HG03442 (cell line): ENCODE data around the gene WNK2.
"Not testable (repeated sequence)": the region's sequence is repeated elsewhere in the genome, so short reads cannot be mapped to it uniquely, and the experiment has no call there.

ENCODE experiments used
- ATAC-seq: cut with Tn5 transposase; IDR thresholded peaks from one replicate; pipeline ENCODE4 v1.9.1; 2021; ENCODE audit warnings: mild to moderate bottlenecking, moderate library complexity; ENCODE audit not compliant: unreplicated experiment

Gene WNK2

GRCh38 chr9:93321220-93321610 is 137.3 kb downstream of the WNK2 start:
- no peak for ATAC-seq

DNA sequence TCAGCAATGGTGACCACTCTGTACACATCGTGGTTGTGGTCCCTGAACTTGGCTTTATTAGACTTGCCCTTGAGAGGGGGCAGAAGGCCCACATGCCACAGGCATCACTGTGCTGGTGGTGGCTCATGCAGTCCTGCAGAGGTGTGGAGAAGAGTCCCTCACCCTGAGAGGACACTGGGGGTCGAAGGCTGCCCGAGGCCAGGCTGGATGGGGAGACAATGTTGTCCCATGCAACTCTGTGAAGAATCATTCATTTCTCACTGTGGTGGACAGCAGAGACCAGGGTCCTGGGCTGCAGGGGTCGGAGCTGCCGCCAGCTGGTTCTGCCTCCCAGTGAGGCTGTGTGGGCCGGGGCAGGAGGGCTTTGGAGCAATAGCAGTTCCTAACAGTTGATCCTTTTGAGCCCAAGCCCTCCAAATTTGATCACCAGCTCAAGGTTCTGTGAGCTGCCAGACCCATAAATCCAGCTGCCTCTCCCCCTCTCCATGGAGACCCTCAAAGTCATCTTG is 139.6 kb downstream of the WNK2 start:
- ATAC-seq, result not testable (repeated sequence)

- no peak for ATAC-seq
These were observed 140.4 kb downstream of the WNK2 start for GRCh38 chr9:93324191-93324834.

GRCh38 chr9:93325307-93326035 is 141.5 kb downstream of the WNK2 start:
- no peak for ATAC-seq

DNA sequence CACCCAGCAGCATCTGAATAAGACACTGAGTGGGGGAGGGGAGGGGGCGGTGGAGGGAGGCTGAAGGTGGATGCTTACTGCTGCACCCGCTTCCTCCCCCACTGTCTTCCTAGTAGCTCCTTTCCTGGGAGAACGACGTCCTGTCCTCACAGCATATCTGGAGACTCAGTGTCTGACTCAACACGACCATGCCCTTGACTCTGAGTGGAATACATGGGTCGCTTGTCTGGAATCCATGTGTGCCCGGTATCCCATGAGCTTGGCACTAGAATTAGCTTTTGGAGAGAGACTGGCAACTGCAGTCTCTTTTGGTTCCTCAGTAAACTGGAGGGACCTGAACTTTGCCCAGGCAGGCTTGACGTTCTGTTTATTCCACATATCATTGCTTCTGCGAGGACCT is 142.1 kb downstream of the WNK2 start:
- no peak for ATAC-seq

- ATAC-seq, result no peak
These were observed 142.7 kb downstream of the WNK2 start for GRCh38 chr9:93326654-93327053.

DNA sequence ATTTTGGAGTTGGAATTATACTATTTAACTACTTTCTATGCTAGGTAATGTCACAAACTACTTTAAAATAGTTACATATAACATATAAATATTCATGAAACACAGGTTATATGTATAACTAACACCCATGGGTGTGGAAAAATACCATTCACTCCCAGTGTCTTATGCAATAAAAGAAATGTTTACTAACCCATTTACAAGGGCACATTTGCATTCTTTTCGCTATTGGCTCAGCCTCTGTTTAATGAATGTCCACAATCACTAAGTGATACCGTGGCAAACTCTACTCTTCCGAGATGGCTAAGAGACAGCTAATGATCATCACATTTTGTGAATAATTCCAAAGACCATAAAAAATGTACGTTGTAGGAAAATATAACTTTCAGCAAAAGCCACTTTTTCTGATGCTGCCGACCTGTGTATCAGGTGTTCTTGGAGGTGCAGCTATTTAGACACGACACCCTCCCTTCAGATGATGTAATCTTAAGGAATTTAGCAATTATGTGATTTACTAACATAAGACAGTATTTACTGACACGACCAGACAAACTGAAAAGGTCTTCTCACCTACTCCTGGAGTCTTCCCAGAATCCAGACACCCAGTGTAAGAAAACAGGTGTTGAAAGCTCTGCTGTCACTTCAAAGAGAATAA is 145.8 kb downstream of the WNK2 start:
- no peak for ATAC-seq

GRCh38 chr9:93332317-93332716 is 148.4 kb downstream of the WNK2 start:
- no peak for ATAC-seq

DNA sequence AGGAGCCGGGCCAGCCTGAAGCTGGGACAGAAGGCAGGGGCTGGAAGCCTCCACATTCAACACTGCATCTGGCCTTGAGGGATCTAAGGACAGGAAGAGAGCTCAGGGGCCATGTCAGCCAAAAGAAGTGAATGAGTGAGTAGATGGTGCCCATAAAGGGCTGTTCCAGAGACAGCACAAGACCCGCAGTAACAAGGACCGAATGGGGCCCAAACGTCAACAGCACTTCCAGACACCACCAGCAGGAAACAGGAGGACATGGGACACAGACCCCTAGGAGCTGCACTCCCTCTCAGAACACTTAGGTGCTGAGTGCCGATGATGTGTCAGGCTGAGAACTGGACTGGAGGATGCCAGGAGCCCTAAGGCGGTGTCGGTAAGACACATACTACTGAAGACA is 152.8 kb downstream of the WNK2 start:
- ATAC-seq, result no peak

- ATAC-seq, result not testable (repeated sequence)
These were observed 154.3 kb downstream of the WNK2 start for GRCh38 chr9:93338196-93338595.

DNA sequence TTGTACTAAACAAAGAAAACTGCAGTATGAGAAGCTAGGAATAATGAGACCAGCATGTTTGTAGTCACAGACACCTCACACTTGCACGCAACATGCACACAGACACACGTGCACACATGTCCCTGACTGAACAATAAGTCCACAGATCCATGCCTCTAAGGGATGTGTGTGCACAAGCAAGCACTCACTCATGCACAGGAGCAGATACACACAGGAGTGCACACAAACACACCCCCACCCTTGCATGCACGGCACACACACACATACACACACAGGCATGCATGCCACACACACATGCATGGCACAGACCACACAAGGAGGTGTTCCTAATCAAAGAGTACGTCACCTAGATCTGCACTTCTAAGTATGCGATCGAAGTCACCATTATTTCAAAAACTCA is 156.2 kb downstream of the WNK2 start:
- ATAC-seq, result no peak

- not testable (repeated sequence) for ATAC-seq
These were observed 157.9 kb downstream of the WNK2 start for GRCh38 chr9:93341820-93342219.

DNA sequence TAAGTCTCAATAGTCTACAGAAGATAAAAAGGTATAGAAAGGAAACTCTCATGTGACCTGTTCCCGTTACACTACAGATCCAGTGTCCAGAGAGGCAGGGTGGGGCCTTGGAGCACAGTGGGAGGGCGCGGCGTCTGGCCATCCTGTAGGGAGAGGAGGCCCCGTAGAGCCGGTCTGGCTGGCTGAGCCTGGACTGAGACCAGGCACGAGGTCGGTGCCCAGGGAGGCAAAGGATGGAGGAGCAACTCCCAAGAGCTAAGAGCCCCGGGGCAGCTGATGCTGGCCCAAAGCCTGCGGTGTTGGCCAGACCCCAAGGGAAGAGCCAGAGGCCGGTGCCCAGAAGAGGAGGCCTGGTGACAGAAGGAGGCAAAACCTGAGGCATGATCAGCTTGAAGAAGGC is 158.5 kb downstream of the WNK2 start:
- ATAC-seq, result not testable (repeated sequence)

DNA sequence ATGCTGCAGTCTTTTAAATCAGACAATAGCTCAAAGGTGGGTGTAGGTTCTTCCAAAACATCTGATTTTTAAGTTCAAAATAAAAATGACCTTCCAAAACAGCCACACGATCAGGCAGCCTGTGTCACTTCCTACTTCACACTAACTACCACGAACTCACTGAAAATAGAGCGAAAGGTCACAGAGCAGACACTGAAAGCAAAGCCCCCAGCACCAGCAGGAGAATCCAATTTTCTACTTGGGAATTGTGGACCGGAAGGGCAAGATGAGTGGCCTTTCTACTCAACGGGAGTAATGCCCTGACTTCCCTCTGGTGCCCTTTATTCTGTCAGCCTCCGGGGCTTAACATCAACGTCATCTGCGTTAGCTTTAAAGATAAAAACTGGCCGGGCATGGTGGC is 159.7 kb downstream of the WNK2 start:
- ATAC-seq, result no peak

DNA sequence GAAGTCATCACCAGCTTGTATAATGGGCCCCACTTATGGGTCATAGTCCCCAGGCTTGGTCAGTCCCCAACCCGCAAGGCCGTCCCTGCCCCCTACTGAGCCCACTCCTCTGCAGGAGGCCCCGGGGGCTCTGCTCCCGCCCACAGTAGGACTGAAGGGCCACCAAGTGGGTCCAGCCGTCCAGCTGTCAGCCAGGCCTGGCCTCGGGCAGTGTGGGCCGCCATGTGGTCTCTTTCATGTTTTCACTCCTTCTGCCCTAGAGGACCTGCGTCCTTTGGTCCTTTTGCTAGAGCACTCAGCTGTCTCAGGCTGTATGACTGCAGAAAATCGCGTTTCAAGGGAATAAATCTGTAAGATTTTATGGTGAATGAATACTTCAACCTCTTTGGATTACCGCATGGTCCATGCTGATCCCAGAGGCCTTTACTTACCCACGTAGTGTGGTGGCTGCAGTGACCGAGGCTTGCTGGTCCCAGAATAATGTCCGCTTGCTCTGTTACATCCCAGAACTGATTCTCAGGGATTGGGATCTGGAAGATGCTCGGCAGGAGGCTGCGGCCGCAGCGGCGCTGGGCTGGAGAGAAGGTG is 161.8 kb downstream of the WNK2 start:
- no peak for ATAC-seq

GRCh38 chr9:93346231-93347112 is 162.5 kb downstream of the WNK2 start:
- ATAC-seq, result no peak

DNA sequence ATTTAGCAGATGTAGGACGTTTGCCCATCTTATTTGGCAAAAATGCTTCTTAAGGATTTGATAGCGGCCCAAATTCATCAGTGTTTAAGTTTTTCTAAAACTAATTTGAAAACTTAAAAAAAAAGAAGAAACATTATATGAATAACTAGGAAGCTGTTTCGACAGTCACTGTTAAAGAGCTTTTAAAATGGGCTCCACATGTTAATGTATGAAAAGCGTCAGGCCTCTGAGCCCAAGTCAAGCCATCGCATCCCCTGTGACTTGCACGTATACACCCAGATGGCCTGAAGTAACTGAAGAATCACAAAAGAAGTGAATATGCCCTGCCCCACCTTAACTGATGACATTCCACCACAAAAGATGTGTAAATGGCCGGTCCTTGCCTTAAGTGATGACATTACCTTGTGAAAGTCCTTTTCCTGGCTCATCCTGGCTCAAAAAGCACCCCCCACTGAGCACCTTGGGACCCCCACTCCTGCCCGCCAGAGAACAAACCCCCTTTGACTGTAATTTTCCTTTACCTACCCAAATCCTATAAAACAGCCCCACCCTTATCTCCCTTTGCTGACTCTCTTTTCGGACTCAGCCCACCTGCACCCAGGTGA is 163.5 kb downstream of the WNK2 start:
- not testable (repeated sequence) for ATAC-seq

- not testable (repeated sequence) for ATAC-seq
These were observed 169.7 kb downstream of the WNK2 start for GRCh38 chr9:93353413-93354310.

- ATAC-seq, result no peak
These were observed 170.5 kb downstream of the WNK2 start for GRCh38 chr9:93354451-93354850.
